NOMO-1 treated with dmso at 0.1 percent for 144 hours (cell line): ENCODE data around the gene LTA.
"Not testable (repeated sequence)": the region's sequence is repeated elsewhere in the genome, so short reads cannot be mapped to it uniquely, and the experiment has no call there.

Experiments
- DNase-seq: peaks from one replicate; lab custom pipeline; 2025; ENCODE audit not compliant: unreplicated experiment; lab: John Stamatoyannopoulos, UW

The LTA gene

DNA sequence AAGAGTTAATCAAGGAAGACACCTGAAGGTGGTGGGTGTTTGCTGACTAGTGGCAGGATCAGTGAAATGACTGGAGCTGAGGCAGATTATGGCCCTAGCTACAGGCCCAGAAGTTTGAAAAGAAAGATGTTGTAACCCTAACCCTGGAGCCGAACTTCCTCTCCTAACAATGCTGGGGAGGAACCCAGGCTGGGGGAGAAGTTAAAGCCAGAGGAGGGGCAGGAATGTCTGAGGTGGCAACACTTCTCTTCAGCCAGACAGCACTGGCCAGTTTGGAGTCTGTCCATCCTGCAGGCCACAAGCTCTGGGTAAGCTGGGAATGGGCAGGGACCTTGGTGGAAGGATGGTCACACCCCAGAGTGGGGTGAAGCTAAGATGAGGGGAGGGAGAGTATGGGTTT lies 13.9 kb downstream of the LTA start, which contains the start of gene LST1:
TSS of gene LST1 (plus strand) at position 270 of the 400 bp plus-strand sequence. CDS start 1,023 bp downstream, outside the sequence.
- peak; percentile 89 for DNase-seq

DNA sequence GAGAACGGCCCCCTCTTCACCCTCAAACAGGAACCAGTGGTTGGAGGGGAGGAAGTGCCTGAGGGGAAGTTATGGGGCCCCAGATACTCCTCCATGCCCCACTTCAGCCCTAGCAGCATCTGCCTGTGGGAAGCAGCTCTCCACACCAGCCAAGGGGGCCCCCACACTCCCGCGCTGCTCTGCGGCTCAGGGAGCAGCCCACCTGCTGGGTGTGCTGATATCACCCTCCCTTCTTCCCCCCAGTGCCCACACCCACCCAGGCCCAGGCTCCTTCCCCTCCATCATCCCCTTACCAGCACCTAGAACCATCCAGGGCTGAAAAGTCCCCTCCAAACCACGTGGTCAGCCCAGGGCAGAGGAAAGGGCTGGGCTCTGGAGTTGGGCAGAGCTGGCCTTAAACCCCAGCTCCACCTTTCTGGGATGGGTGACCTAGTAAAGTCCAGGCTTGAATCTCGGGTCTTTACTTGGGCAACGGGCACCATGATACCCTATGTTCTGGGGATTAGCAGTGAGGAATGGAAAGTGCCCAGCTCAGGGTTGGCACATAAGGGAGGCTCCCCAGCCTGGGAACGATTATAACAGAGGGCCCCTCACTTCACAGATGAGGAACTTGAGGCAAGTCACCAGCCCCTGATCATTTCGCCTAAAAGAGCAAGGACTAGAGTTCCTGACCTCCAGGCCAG lies 14.7 kb downstream of the LTA start:
- peak; percentile 85 for DNase-seq

DNA sequence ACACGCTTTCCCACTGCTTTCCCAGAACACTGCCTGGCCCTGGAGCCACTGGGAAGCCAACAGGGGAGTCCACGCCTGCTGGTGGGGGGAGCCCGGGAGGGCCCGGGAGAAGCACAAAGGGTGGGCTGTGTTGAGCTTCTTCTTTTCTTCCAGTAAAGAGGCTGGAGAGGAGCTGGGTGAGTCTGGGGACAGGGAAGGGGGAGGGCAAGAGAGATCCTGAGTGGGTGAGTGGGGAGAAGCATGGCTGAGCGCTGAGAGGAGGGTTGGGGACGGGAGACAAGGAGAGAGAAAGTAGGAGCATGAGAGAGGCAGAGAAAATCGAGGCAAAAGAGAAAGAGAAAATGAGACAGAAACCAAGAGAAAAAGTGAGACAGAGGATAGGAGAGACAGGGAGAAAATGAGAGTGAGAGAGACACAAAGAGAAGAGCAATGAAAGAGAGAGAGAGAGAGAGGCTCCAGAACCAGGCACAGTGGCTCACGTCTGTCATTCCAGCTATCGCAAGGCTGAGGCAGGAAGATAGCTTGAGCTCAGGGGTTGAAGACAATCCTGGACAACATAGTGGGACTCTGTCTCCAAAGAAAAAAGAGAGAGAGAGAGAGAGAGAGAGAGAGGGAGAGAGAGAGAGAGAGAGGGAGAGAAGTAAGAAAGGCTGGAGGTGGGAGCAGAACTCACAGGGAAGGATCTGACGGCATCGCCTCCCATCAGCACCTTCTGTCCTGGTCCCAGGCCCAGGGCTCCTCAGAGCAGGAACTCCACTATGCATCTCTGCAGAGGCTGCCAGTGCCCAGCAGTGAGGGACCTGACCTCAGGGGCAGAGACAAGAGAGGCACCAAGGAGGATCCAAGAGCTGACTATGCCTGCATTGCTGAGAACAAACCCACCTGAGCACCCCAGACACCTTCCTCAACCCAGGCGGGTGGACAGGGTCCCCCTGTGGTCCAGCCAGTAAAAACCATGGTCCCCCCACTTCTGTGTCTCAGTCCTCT lies 16.0 kb downstream of the LTA start:
- DNase-seq, result no peak

DNA sequence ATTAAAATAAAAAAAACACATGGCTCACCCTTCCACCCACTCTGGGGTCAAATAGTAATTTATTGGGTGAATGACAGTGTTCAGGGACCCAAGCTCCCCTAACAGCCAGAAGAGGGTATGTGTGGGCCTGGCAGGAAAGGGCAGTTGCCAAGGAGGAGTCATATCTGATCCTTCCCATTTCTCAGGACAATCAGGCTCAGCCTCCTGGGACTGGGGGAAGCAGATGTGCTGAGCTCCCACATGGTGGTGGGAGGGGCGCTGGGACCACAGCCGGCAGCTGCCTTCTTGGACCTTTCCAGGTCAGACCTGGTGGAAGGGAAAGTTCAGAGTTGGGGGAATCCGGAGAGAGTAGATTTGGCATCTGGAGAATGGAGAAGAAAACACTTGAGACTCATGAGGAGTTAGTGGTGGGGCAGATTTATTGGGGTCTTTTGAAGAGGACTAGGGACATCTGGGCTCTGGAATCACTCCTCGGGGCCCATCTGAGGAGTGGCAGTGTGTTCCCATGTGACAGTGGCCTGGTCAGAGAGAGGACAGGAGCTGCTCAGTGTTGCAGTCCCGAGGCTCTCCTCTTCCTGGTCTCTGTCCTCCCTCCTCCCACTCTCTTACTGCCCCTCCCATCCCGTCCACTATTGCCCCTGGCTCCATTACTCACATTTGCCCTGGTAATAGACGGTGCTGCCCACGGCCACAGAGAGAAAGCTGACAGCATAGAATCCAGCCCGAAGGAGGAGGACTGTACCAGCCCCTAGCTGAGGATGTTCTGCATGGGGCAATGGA lies 17.0 kb downstream of the LTA start:
- DNase-seq, result no peak

DNA sequence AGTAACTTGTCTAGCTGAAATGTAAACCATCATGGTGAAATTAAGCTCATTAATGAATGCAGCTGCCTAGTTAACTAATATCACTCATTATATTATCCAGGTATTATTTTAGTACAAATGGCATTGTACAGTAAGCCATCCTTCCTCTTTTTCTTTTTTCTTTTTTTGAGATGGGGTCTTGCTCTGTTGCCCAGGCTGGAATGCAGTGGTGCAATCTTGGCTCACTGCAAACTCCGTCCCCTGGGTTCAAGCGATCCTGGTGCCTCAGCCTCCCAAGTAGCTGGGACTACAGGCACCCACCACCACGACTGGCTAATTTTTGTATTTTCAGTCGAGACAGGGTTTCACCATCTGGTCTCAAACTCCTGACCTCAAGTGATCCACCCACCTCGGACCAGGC lies 18.6 kb downstream of the LTA start:
- DNase-seq, result not testable (repeated sequence)

DNA sequence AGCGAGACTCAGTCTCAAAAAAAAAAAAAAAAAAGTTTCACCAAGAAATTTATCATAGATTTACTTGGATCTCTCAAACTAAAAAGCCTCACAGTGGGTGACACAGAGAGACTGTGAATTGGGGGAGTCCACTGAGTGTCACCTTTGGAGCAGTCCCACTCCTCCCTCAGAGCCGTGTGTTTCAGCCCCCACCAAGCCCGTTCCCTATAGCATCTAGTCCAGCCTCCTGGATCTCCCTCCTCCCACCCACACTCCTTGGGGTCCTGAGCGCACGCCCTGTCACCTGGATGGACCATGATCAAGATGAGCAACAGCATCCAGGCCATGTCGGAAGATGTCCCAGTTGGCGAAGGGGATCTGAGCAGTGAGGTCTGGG lies 20.3 kb downstream of the LTA start:
- DNase-seq, result no peak

DNA sequence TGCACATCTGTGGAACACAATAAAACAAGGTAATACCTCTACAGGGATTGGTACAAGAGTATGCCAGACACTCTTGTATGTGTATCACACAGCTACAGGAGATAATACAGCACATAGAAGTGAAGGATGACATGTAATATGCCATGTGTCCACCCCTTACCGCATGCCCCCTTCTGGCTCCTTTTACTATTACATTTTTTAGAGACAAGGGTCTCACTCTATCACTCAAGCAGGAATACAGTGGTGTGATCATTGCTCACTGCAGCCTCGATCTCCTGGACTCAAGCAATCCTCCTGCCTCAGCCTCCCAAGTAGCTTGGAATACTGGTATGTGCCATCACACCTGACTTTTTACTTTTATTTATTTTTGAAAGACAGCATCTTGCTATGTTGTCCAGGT lies 24.9 kb downstream of the LTA start:
- DNase-seq, result peak; percentile 56

DNA sequence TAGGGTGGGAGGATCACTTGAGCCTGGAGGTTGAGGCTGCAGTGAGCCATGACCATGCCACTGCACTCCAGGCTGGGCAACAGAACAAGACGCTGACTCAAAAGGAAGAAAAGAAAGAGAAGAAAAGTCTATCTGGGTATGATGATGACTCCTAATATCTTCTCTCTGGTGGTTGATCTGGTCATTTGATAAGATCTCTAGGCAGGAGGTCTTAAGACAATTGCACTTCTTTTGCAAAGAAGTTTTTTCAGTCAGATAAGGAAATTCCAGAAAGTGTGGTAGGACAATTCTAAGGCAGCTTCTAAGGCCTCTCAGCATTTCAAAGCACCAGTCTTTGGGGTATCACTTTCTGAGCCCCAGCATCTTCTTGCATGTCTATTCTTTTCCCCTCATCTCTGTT lies 35.2 kb downstream of the LTA start:
- DNase-seq, result no peak

DNA sequence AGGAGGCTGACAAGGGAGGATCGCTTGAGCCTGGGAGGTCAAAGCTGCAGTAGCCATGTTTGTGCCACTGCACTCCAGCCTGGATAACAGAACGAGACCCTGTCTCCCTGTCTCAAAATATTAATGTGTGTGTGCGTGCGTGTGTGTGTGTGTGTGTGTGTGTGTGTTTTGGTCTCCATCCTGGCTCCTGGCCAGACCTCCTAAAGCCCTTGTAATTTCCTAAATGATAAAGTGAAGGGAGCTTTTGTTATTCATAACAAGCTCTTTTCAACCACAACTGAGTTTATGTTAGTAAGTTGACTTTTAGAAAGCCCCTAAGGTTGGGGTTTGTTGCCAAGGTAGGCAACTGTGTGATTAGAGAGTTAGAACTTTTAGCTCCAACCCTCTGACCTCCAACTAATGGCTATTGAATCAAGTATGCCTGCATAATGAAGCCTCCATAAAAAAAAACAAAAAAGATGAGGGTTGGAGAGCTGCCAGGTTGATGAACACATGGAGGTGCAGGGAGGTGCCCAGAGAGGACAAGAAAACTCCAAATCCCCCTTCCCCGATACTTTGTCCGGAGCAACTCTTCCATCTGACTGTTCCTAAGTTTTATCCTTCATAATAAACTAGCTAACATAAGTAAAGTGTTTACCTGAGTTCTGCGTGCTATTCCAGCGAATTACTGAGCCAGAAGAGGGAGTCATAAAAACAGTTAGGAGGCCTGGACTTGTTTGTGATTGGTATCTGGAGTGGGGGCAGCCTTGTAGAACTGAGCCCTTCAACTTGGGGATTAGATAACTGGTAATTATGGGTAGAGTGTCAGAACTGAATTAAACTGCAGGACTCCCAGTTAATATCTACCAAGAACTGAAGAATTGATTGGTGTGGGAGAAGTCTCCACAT lies 37.7 kb downstream of the LTA start:
- no peak for DNase-seq

DNA sequence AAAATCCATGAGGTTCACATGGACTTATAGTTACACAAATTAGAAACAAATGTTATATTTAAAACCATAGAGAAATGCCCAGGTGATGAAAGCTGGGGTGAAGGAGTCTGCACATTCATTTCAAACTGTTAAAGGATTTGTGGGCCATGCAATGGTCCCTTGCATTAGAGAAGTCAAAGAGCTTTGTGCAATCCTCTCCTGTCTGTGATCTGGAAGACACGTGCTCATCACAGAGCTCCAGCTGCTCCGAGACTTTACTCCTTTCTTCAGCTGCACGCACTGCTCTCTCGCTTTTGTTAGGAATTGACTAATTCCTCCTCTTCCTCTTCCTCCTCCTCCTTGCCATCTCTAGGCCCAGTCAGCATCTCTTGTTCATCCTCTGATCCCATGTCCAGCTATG lies 38.9 kb downstream of the LTA start:
- no peak for DNase-seq

DNA sequence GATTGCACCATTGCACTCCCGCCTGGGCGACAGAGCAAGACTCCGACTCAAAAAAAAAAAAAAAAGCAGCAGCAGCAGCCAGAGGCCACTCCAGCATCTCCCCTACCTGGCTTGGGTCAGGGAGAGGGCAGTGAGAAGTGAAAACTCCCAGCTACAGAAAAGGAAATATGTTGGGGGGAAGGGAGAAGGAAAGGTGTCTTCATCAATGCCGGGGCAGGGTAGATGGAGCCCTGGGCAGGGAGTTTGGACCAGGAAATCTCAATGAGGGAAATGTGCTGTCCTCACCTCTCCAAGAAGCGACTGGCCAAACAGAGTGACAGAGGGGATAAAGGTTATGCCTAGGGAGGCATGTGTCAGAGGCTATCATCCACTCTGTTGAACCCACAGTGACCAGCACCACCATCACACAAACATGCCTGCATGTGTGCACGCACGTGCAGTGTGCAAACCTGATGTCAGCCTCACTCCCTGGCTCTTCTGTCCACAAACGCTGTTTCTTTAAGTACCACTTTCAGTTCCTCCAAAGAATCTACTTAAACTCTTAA lies 42.1 kb downstream of the LTA start:
- DNase-seq, result peak; percentile 26

DNA sequence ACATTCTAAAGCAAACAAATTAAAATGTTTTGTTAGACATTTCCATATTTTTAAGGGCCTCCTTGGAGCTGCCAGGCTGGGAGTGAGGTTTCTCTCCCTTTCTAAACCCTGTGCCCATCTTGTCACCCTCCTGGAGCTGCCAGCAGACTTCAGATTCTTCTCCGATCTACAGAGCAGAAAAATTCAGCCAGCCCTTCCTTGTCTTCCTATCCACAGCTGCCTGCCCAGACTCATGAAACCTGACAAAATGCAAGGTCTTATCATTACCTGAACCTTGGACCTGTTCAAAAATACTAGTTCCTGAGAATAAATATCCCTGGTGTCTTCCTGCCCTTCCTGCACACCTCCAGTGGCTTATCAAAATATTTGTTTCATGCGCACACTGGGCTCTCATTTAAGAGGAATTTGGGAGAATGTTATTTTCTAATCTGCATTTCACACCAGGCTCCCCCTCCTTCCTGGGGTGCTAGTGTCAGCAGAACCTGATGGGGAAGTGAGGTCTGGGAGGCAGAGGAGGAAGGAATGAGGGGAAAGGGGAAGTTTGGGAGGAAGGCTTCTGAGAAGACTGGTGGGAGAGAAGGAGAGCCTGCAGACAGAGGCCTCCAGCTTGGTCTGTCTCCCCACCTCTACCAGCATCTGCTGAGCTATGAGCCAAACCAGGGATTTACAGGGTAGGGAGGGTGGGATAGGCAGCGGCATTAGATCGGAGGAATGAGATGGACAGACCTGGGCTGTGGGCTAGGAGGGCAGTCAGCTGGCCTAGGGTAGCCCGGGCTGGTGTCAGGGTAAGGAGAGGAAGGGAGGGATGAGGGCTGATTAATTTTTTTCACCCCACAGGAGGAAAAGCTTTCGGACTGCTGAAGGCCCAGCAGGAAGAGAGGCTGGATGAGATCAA lies 42.8 kb downstream of the LTA start, which contains the start of gene AIF1:
TSS of gene AIF1 (plus strand) at position 551 of the 895 bp plus-strand sequence. CDS start at position 647, 96 bp downstream.
- no peak for DNase-seq

DNA sequence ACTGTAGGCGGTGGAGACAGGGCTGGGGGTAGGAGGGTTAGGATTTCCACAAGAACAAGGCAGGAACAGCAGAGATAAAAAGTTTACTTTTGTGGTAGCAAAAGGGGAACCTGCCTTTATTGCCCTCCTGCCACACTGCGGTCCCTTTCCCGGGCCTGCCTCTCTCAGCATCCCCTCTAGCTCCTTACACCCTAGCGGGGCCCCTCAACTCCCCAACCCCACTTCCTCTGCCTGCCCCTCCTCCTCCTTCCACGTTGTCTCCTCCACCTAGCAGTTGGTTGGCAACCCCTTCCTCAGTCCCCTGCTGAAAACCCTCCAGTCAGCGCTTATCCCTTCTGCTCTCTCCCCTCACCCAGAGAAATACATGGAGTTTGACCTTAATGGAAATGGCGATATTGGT lies 43.7 kb downstream of the LTA start:
- peak; percentile 93 for DNase-seq

DNA sequence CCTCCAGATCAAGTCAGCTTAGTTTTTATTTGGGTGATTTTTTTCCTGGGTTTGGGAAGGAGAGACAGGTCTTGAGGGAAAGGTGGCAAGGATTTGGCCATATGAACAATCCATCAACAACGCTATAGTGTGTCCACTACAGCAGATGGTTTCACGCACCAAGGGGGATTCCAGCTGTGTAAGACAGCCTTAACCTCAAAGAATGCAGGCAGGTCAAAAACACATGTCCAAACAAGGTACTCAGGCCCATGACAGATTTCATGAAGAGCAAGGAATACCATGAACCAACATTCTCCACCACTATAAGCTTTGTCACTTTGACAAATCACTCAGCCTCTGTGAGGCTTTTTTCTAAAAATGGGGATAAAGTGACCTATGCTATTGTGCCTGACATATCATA lies 44.9 kb downstream of the LTA start:
- DNase-seq, result no peak

DNA sequence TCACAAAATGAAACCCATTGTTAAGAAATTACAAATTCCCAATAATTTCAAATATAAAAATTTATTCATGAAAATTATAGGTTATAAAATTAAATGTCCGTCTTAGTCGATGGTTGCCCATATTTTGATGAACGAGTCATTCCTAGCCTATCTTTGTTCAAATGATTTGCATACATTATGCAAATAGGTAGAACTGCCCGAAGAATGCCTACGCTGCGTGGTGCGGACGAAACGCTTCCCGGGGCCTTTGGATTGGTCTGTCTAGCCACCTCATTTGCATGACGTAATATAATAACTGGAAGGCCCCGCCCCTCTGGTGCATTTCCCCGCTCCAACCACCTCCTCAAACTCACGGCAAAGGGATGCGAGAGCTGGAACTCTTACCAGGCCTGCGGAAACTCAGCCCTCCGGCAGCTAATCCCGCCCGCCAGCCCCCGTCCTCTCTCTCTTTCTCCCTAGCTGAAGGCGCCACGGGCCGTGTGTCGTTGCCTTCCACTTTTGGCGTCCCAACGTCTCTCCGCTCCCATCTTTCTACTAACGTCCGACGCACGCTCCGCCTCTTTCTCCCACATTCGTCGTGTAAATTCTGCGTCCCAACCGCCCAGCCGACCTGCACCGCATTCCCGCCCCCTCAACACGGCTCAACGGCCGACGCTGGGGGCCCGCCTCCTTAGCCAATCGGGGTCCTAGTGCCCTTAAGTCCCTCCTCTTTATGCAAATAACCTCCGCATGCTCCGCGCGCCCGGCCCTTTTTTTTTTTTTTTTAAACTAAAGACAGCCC lies 47.9 kb downstream of the LTA start:
- DNase-seq, result peak; percentile 99

DNA sequence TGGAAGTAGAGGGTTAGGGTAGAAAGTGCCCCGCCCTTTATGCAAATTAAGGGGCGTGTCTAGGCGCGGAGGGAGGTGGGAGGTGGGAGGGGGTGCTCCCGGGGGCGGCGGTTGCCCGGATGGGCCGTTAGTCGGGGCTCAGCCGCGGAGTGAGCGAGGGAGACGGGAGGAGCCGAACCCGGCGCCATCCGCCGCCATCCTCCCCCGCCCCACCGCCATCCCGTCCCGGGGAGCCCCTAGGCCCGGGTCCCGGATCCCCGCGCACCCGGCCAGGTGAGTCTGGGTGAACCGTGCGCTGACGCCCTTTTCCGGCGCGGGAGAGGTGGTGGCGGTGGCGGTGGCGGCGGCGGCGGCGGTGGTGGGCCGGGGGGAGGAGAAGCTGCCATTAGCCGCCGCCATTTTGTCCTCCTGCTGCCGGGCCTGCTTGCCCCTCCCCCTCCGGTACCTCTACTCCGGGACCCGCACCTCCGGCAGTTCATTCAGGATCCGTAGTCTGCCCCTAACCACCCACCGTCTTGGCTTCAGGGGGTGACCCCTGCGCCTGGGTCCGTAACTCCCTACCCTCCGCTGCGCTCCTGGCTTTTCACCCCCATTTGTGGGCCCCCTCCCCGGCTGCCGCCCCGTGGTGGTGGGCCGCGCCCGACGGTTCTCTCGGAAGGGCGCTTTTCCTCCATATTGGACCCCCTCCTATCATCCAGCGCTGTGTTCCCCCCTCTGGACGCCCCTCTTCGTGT lies 48.7 kb downstream of the LTA start, which contains the start of gene PRRC2A:
TSS of gene PRRC2A (plus strand) at position 130 of the 734 bp plus-strand sequence. CDS start 2,075 bp downstream, outside the sequence.
- peak; percentile 79 for DNase-seq

DNA sequence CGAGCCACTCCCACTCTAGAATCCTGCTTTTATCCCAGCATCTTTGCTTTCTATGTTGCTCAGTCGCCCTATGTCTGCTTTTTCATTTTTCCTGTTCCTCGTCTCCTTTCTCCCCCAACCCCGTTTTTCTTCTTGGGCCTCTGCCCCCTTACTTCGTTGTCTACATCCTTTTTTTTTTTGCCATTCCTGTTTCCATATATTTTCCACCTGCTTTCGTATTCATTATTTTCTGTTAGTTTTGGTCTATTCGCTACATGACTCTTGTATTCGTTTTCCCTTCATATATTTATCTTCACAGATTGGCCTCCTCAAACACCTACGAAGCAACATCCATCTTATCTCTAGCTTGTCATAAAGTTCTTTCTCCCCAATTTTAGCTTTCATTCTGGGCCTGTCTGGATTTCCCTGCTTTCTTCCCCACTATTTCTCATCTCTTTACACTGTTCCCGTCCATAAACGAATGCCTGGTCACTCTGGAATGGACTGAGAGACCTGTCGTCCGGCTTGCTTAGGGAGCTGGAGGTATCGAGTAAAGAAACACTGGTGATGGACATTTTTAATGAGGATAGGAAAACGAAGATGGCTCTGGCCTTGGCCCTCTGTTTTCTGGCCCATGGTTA lies 49.3 kb downstream of the LTA start:
- DNase-seq, result no peak
